ENCODE measurements around the gene STK35.

STK35 gene

DNA sequence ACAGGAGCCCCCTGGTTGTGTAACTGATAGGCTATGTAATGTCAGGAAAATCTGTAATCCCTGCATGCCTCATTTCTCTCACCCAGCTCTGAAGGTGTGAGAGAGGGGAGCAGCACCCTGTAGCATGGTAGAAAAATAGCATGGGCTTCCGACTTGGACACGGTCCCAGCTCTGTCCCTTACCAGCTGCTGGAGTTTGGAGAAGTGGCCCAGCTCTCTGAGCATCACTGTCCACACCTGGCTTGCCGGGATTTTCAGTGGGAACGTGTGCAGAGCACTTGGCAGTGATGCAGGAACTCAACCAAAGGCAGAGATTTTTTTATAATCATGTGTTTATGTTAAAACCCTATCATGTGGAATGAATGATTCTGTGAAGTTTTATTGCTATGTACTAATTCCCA, 34.6 kb downstream of the STK35 start:
- no peak for DNase-seq

DNA sequence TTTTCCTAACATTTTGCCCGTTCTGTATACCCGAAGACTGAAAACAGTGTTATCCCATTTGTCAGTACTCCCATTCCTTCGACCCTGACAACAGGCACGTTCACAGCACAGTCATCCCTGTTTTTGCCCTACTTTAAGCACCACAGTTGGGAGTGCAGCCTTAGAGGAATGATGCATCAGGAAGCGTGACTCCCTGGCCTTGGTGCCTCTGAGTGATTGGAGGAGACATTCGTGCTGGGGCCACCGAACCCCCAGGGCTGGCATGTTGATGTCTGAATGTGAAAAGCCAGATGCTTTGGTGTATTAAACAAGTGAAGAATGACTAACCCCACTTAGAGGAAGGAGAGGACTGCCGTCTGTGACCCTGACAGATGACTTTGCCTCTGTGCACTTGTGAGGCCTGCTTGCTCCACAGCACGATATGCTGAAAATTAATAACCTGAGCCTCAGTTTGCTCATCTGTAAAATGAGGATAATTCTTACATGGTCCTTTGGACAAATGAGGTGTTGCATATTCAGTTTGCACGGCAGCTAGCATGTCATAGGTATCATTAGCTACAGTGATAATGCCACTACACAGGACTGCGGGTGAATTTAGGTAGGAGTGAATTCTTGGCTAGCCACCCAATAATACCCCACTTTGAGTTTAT, 36.0 kb downstream of the STK35 start:
- no peak for DNase-seq

DNA sequence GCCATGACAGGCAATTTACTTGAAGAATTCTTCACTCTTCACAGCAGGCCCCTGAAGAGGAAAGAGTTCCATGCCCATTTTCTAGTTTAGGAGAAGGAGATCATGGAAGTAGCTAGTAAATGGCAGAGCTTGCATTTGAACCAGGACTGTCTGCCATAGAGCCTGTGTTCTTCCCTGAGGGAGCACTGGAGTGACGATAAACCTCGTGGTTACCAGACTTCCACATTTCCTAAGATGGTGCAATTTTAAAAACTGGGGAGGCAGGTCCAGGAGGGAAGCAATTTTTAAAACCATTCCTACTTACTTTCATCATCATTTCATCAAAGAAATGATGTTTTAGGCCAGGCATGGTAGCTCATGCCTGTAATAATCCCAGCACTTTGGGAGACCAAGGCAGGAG, 36.8 kb downstream of the STK35 start:
- no peak for DNase-seq

DNA sequence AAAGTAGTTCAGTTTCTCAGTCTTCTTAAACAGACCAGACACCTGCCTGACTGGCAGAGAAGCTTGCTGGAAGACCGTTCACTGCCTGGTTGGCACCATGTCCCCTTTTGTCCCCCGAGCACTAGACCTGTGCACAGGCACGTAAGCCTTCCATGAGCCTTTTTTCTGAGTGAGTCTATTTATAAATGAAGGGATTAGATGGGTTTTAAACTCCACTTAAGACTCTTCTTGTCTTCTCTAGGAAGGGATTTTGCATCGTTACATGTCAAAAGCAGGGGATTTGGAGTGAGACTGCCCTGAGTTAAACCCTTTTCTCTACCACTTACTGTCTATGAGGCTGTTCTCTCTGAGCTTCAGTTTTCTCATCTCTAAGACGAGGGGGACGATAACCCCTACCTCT, 37.6 kb downstream of the STK35 start:
- peak; percentile 87 for DNase-seq

DNA sequence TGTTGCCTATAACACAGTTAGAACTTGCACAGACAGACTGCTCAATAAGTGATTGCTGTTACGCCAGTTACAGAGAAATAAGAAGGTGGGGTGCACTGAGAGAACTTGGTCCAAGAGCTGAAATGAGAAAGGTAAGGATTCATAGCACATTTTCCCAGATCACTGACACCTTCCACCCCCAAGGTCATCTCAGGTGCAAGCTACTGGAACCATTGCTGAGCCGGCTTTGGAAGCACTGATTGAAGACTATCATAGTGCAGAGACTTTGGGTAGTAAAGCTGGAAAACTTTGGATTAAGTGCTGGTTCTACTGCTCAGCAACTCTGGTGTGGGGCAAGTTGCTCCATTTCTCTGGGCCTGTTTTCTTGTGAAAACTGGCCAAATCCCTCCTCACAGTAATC, 38.1 kb downstream of the STK35 start:
- DNase-seq = peak; percentile 39

DNA sequence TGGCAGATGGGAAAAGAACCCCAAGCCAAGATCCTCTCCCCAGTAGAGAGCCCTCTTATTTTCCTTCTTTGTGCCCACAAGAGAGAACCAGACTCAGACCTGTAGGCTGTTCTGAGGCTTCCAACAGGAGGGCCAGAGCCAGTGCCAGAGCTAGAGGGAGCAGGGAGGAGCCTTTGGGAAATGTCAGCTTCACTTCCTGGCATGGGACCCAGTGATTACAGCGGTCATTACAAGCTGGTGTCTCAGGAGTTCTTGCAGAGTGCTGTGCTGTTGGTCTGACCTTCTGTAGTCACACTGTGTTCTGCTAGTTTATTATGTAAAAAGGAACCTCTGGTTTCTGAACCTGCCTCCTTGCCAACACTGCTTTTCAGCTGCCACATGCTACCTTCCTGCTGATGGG, 38.9 kb downstream of the STK35 start:
- no peak for DNase-seq

DNA sequence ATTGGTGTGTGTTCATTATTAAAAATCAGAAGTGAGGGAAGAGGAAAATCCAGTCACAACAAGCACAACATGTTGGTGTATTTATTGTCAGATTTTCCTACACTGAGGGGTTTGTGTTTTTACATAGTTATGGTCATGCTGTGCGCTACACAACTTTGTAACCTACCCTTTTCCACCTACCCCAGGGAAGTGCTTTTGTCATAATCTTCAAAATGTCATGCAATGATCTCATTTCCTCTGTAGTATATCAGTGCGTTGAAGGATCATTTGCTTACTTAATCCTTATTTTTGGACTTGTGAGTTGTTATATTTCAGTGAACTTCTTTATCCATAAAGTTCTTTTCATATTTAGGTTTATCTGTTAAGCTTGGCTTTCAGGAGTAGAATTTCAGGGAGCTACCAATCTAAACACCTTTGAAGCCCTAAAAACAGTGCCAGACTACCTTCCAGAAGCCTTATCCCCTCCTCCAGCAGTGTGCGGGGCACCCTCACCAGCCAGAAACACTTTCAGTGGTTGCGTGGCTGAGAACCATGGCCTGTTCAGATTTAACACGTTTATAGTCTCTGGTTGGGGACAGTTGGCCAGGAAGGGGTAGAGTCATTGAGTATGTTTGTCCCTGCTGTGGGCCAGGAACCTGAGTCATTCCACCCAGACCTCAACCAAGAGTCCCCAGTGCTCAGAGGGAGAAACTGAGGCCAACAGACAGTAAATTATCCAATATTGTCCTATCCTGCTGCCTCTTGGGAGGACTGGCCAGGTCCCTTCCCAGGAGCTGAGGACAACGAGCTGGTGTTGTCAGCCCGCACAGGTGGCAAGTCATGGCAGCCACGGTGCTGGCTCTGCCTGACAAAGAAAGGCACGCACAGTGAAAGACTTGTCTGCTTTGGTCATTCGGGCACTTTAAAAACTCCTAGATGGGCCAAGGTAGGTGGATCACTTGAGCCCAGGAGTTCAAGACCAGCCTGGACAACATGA, 40.3 kb downstream of the STK35 start:
- no peak for DNase-seq

DNA sequence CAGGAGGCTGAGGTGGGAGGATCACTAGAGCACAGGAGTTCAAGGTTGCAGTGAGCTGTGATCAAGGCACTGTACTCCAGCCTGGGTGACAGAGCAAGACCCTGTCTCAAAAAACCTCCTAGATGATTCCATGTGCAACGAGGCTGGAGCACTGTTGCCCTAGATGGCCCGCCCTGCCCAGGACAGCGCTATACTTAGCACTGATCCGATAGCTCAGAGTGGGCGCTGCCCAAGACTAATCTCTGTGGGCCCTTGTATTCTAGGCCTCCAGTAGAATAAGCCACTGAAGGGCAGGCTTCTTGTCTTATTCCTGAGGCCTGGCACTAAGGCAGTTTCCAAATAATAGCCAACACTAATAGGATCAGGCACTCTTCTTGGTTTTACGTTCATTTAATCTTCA, 41.0 kb downstream of the STK35 start:
- peak; percentile 52 for DNase-seq

DNA sequence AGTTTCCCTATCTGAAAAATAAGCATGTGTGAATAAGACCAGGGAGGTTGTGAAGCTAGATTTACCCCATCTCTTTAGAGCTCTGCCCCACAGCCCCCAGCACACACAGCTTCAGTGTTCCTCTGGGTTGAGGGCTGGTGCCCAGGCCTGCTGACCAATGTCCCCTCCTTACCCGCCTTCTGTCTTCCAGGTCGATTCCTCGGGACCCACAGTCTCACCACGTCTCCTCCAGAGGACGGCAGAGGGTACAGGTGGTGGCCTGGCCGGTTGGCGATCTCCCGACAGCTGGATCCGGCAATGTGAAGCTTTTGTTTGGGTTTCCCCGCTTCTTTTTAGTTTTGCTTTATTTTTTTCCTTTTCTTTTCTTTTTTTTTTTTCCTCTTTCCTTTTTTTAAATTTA, 42.0 kb downstream of the STK35 start:
- no peak for DNase-seq

DNA sequence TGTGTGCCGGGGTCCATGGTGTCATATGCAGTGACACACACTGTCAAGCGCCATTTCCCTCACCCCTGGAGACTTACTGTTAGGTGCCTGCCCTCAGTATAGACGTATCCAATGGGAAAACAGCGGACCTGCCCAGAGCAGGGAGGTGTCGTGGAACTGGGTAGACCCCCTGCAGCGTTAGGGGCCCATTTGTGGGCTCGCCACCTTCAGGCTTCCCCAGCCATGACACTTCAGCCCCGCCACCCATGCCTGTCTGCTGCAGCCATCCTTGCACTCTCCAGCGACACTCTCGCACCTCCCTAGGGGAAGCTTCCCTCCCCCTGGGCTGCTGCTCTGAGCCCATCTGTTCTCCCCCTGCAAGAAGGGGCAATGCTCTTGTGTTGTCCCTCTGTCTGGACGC, 43.2 kb downstream of the STK35 start:
- DNase-seq = no peak

DNA sequence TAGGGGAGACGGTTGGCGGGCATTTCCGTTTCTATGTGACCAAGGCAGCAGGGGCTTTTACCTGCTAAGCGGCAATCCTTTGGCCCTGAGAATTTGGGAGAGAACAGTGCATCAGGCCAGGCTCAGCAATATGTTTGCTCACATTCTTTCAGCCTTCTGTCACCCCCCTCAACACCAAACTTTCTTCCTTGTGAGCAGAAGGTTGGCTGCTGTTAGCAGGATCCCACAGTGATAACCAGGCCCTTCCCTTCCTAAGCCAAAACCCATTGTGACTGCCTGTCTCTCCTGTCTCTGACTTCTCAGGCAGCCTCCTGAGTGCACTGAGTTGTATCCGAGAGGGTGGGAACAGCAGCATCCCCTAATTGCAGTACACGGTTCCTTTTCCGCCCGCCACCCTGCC, 43.7 kb downstream of the STK35 start:
- DNase-seq = no peak

DNA sequence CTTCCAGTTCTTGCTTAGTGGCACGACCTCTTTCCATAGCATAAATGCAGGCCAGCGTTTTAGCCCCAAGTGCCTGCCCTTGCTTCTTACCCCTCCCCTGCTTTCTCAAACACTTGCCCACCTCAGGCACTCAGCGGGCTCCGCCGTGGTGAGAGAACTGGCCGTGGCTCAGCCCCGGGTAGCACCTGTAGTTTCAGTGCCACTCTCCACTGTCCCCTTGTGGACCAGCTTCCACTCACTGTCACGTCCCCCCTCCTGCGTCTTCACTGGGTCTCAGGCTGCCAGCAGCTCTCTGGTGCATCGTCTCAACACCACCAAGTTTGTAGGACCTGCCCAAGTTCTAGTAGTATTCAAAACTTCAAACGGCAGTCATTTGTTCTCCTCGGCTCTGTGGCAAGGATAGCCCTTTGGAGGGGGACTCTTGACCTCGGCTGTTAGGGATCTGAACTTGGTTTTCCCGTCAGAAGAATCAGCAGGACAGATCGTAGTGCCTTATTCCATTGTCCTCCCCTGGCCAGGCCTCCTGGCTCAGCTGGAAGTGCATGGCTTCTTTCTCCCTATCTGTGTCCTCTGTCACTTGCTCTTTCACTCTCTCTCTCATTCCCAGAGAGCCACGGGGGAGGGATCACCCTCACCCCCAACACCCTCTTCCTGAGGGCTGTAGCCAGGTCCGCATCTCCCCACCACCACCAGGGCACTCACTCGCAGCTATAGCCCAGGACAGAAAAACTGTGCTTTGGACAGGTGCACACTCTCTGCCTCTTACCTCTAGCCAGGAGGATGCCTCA, 44.6 kb downstream of the STK35 start:
- no peak for DNase-seq

DNA sequence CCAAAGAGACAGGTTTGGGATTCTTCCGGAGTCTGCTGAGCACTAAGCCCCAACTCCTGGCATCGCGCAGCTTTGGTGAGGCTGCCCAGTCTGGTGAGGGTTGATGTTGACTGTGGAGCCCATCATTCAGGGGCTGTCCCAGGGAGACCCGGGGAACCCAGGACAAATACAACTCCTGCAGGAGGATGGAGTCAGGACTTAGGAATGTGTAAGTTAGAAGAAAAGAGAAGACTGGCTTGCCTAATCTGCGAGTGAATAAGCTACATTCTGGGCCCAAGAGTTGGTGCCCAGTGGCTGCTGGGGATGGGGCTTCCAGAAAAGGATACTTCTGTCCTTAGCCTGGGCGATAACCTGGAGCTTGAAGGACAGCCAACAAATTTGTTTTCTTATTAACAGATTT, 47.9 kb downstream of the STK35 start:
- no peak for DNase-seq

DNA sequence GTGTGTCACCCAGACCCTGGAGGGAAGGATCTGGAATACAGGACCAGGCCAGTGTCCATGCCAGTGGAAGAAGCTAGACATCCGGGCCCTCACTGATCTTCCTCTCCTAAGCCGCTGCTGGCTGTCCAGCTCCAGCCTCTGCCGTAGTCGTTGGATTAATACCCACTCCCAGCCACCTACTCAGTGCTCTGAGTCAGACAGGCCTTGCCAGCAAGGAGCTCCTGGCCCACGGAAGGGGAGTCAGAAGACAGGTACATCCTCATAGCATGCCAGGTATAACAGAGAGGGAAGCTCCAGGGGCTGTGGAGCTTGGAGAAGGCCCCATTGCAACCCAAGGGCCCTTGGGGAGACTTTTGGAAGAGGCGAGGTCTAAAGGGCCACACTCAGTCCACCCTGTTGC, 49.0 kb downstream of the STK35 start:
- DNase-seq = no peak

DNA sequence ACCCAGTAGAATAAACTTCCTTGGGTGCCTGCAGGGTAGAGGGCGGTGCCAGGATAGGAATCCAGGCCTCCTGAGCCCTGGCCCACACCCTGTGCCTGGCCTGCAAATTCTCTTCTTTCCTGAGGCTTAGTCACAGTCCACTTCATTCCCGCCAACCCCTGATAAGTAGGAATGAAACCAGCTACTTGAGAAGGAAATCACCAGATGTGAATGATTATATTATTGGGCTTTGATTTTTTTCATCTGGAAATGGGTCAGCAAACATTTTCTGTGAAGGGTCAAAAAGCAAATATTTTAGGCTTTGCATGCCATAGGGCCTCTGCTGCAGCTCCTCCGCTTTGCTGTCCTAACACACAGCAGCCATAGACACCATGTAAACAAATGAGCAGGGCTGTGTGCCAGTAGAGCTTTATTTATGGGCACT, 50.2 kb downstream of the STK35 start:
- no peak for DNase-seq

DNA sequence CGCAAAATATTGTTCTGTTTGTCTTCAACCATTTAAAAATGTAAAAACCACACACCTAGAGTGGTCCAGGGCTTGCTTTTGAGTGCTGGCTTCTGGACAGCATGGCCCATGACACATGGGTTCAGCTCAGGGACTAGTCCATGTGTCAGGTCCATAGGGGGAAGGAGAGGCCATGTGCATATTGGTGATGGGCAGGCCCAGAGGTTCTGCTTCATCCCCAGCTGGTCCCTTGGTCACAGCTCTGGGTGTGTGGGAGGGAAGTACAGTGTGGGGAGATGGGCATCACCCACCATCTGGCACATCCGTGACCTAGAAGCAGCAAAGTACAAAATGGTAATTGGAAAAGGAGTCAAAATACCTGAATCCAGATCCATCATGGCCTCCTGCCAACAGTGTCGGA, 50.7 kb downstream of the STK35 start:
- DNase-seq = no peak

DNA sequence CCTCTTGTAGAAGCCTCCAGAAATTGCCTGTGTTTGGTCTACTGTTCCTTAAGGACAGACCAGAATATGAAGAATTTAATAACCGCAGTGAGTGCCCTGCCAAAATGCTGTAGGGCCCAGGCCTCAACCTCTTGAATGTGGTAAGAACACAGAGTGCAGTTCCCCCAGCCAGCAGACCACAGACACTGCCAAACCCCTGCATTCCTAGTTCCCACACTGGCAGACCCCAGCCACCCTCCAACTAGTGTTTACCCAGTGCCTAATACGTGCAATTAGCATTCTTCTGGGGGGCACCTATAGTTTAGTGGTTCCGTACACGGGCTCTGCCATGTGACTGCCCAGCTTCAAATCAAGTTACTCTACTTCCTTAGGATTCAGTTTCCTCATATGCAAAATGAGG, 51.7 kb downstream of the STK35 start:
- no peak for DNase-seq

DNA sequence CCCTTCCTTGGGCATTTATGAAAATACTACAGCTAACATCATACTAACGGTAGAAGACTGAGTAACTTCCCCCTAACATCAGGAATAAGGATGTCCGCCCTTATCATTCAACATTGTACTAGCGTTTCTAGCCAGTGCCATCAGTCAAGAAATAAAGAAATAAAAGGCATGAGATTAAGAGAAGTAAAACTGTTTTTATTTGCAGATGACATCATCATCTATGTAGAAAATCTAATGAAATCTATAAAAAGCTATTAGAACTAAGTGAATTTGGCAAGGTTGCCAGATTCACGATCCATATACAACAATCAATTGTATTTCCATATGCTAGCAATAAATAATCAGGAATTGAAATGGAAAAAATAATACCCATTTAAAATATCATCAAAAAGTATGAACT, 54.6 kb downstream of the STK35 start:
- DNase-seq = no peak

DNA sequence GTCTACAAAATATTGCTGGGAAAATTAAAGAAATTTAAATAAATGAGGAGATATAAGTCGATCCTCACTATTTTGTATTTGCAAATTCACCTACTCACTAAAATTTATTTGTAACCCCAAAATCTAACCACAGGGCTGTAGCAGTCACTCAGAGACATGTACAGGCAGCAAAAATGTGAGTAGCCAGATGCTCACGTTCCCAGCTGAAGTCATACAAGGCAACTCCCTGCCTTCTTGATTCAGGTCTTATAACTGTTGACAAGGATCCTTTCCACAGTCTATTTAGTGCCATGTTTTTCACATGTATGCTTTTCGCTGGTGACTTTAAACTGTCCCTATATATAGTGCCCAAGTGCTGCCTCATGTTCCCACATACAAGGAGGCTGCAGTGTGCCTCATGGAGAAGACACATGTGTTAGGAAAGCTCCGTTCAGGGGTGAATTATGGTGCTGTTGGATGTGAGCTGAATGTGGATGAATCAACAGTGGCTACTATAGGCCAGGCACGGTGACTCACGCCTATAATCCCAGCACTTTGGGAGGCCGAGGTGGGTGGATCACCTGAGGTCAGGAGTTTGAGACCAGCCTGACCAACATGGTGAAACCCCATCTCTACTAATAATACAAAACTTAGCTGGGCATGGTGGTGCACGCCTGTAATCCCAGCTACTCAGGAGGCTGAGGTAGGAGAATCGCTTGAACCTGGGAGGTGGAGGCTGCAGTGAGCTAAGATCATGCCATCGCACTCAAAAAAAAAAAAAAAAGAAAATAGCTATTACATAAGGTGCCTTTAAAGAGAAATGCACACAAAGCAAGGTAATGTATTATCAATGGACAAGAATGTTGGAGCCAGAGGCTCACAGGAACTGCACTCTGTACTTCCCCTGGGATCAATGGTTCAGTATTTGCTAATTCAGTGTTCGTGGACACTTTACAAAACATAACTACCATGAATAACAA, 55.3 kb downstream of the STK35 start:
- no peak for DNase-seq

DNA sequence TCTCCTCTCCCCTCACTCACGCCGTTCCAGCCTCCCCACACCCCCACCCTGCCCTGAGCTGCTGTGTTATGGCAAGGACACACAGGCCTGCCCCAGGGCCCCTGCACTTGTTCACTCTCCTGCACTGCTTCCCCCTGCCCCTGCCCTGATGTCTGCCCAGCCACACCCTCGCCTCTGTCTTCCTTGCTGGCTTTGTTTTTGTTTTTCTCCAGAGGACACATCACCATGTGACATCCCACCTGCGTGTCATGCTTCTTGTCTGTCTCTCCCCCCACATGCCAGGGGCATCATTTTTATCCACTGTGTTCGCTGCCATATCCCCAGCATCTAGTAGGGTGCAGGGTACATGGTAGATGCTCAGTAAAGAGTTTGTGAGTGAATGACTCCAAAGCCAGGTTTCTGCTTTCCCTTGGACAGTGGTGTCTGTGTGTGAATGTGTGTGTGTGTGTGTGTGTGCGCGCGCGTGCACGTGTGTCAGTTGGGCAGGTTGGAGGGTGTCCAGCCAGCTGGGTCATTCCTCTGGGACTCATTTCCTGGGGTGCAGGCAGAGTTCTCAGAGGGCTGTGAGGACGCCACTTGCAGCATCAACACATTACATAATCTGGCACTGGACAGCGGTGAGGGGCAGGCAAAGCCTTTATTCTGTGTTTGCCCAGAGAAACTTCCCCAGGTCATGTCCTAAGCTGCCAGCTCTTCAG, 60.6 kb downstream of the STK35 start:
- DNase-seq = no peak

DNA sequence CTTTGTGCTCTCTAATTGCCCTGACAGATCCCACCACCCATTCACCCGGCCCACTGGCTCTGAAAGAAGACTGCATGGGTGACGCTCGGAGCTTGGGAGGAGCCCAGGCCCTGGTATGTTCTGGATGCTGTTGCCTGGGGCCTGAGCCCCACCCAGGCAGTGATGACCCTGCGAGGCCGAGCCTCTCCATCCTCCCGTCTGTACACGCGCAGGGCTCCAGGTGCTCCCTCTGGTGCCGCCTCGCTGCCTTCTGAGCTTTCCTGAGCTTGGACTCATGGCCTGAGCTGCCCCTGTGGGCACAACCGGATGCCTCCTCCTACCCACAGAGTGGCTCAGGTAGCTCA, 61.2 kb downstream of the STK35 start:
- no peak for DNase-seq

DNA sequence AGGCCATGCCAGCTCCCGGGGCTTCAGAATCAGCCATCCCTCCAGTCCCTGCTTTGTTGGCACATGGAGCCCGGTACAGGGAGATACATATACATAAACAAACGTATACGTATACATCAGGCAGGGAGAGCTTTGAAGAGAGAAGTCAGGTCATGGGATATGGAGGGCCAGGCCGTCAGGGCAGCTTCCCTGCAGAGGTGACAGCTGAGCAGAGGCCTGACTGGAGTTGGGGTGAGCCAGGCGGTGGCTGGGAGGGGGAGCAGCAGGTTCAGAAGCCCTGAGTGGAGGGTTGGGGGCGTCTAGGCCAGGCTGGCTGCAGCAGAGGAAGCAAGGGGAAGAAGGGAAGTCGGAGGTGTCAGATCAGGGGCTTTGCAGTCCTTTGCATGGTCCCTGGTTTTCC, 61.7 kb downstream of the STK35 start:
- no peak for DNase-seq
